GM12892 (cell line): Measurements from ENCODE around the gene FKBP14.

Experiments used
- POLR2A ChIP-seq: IDR thresholded peaks from 2 replicates; pipeline ENCODE4 v1.6.1; 2011; ENCODE audit warnings: low read depth, low read length, control low read depth
- POLR2AphosphoS5 ChIP-seq: IDR thresholded peaks from 2 replicates; pipeline ENCODE4 v1.6.1; 2011; ENCODE audit warnings: low read depth, low read length, control low read depth
- TAF1 ChIP-seq: IDR thresholded peaks from 2 replicates; pipeline ENCODE4 v1.6.1; 2011; ENCODE audit warnings: low read depth, mild to moderate bottlenecking, control low read depth, low read length, borderline replicate concordance

- no peak for TF ChIP-seq TAF1
- no peak for TF ChIP-seq POLR2A
- TF ChIP-seq POLR2AphosphoS5: no peak
Observed at GRCh38 chr7:29991937-29992336, 34.6 kb downstream of the FKBP14 start.
